CD4-positive, alpha-beta memory T cell (primary cell): ENCODE measurements around the gene MEGF6. TPM values are rescaled to one million over a fixed set of nuclear protein-coding genes. Genes with fewer than 3 reads are reported as not detected.

Experiments used
- CTCF ChIA-PET: fragments of 350-600 bp; sonication (Branson Sonifier 250); formaldehyde crosslinking; loops from one replicate; lab custom pipeline; 2021; ENCODE audit warnings: inconsistent platforms; ENCODE audit not compliant: partially characterized antibody; lab: Charles Lee
- POLR2A ChIA-PET: fragments of 350-600 bp; sonication (Branson Sonifier 250); formaldehyde crosslinking; loops from one replicate; lab custom pipeline; 2021; ENCODE audit not compliant: partially characterized antibody; lab: Charles Lee
- DNase-seq, 5 donors: peaks; one replicate each; pipeline versions ENCODE4 v3.0.0 to v3.0.0-alpha.2; 2020 to 2022; ENCODE audit warnings: mixed read lengths in 1 of 5
- H3K27ac ChIP-seq: one replicate; pipeline ENCODE4 v1.7.0; 2013; ENCODE audit warnings: low read depth, low read length
- H3K27me3 ChIP-seq: 2 replicates; pipeline ENCODE4 v1.7.0; 2013; ENCODE audit warnings: mild to moderate bottlenecking, low read length, moderate library complexity; ENCODE audit not compliant: insufficient read depth
- H3K36me3 ChIP-seq: 2 replicates; pipeline ENCODE4 v1.7.0; 2013; ENCODE audit warnings: mild to moderate bottlenecking, low read length, moderate library complexity; ENCODE audit not compliant: insufficient read depth
- H3K4me1 ChIP-seq: 2 replicates; pipeline ENCODE4 v1.7.0; 2013; ENCODE audit warnings: mild to moderate bottlenecking, low read length, moderate library complexity; ENCODE audit not compliant: insufficient read depth
- H3K4me3 ChIP-seq, 2 donors: one replicate each; pipeline ENCODE4 v1.7.0; 2013; ENCODE audit warnings: low read length in 2 of 2, mild to moderate bottlenecking in 1 of 2
- H3K9me3 ChIP-seq, 2 donors: one replicate each; pipeline ENCODE4 v1.7.0; 2013; ENCODE audit warnings: low read length in 2 of 2, control low read depth in 1 of 2; ENCODE audit not compliant: control insufficient read depth in 1 of 2
- H3K27ac Mint-ChIP-seq, 7 donors: one replicate each; pipeline ENCODE4 v1.8.0; 2020 to 2021; ENCODE audit warnings: mixed read lengths in 7 of 7, mild to moderate bottlenecking in 6 of 7, inconsistent platforms in 3 of 7, moderate library complexity in 3 of 7
- H3K27me3 Mint-ChIP-seq, 2 donors: one replicate each; pipeline ENCODE4 v1.8.0; 2020 to 2021; ENCODE audit warnings: mixed read lengths in 2 of 2
- H3K36me3 Mint-ChIP-seq, 2 donors: one replicate each; pipeline ENCODE4 v1.8.0; 2020 to 2021; ENCODE audit warnings: mixed read lengths in 2 of 2, inconsistent platforms in 1 of 2, mild to moderate bottlenecking in 1 of 2
- H3K4me1 Mint-ChIP-seq, 4 donors: one replicate each; pipeline ENCODE4 v1.8.0; 2020 to 2021; ENCODE audit warnings: mixed read lengths in 4 of 4, mild to moderate bottlenecking in 1 of 4
- H3K4me3 Mint-ChIP-seq, 8 donors: one replicate each; pipeline ENCODE4 v1.8.0; 2020 to 2021; ENCODE audit warnings: mixed read lengths in 8 of 8, mild to moderate bottlenecking in 7 of 8, moderate library complexity in 6 of 8, inconsistent platforms in 3 of 8
- H3K9me3 Mint-ChIP-seq, 8 donors: one replicate each; pipeline ENCODE4 v1.8.0; 2020 to 2021; ENCODE audit warnings: mixed read lengths in 8 of 8, mild to moderate bottlenecking in 5 of 8, inconsistent platforms in 3 of 8, moderate library complexity in 1 of 8
- intact Hi-C: fragments of 100-400 bp; cut with micrococcal nuclease; formaldehyde crosslinking; loops from one replicate; pipeline ENCODE4 v1.15.1; 2023
- polyA plus RNA-seq, 2 donors: library from polyadenylated mRNA; unstranded; fragments of 300-500 nt; fragmentation: Illumina TruSeq; gene quantifications; one replicate each; pipeline ENCODE4 v1.2.3, GENCODE V29; 2021
- total RNA-seq, 2 experiments: library from RNA; stranded (reverse); gene quantifications; one replicate each; pipeline ENCODE4 v1.2.3, GENCODE V29; 2021

Gene MEGF6
- total and polyA plus RNA-seq, 4 experiments from 2014 or later, result 2.4 to 168 (median 87.0) TPM

DNA sequence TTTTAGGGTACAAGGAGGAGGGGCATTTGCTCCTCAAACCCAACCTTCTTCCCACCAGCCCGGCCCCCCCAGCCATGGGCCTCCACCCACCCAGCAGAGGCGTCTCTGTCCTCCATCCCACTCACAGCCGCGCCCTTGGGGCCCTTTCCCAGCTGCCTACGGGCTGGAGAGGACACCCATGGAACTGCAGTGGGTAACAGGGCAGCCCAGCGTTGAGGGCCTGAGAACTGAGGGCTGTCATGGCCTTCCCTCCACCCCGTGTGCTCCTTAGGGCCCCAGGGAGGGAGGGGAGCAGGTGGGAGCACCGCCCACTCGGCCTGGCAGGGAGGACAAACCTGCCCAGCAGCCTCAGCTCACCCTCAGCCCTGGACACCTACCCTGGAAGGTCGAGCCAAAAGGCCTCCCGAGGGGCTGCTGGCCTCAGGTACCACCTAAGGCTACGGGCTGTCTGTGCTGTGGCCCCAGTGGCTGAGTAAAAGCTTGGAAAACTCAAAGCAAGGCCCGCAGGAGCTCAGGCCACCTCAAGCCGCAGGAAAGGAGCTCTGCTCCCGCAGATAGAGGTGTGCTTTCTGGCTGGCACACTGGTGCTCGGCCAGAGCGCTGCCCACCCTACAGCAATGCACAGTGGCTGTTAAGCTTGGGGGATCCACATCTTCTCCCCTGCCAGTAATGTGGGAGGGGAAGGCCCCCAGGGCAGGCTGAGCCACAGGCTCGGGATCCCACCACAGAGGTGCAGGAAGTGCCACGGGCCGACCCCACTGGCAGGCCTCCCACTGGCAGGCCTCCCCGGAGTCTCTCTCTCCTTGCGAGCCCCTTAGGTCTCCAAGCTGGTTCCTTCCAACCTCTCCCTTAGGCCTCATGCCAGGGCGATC is 159.1 kb downstream of the MEGF6 start:
- Mint-ChIP-seq H3K9me3 (peaks cover 0 to 10% (median 3%) of the 10 kb centered on the region in 8 donors), H3K4me3 (no peak overlapping the region), H3K4me1 (peaks cover 0 to 7% (median 2%) of the 10 kb centered on the region in 4 donors), H3K27me3 (peaks cover 8 to 9% of the 10 kb centered on the region in 2 donors), H3K36me3 (no peaks in the 10 kb centered on the region), H3K27ac (no peak overlapping the region)
- Histone ChIP-seq H3K27me3 (peaks cover 11% of the 10 kb centered on the region), H3K4me3 (no peak overlapping the region), H3K9me3 (no peaks in the 10 kb centered on the region), H3K27ac (no peak overlapping the region), H3K4me1 (peaks cover 13% of the 10 kb centered on the region), H3K36me3 (no peaks in the 10 kb centered on the region)
- no peak for DNase-seq
- ChIA-PET POLR2A (interaction anchor here (0.7 to 1.7 kb wide), 3 partner anchors 78 to 170 kb away, joined by 5 read pairs; no protein-coding TSS in a partner anchor), CTCF (interaction anchor here (0.8 to 2.6 kb wide), 13 partner anchors 8 to 394 kb away, joined by 3 to 60 read pairs (median 5); no protein-coding TSS in a partner anchor)
- intact Hi-C loops, result no loop called here

DNA sequence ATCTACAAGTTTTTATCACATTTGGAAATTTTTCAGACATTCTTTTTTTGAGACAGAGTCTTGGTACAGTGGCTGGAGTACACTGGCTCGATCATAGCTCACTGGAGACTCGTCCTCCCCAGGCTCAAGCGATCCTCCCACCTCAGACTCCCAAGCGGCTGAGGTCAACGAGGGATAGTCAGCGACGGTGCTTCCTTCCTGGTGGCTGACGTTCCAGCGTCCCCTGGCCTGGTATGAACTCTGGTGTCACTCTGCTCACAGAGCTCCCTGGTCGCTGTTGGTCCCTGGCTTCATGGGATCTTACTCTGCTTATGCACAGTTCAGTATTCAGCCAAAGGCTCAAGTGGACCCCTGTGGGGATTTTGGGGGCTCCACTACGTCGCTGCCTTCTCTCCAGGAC is 160.3 kb downstream of the MEGF6 start:
- no peaks in the 10 kb centered on the region for H3K36me3 Mint-ChIP-seq
- H3K9me3 Mint-ChIP-seq, result peaks cover 0 to 14% (median 5%) of the 10 kb centered on the region in 8 donors
- POLR2A ChIA-PET, result no interaction called here
- no peaks in the 10 kb centered on the region for H3K9me3 ChIP-seq
- no peak overlapping the region for H3K27ac Mint-ChIP-seq
- H3K4me1 ChIP-seq, result peaks cover 13% of the 10 kb centered on the region
- H3K27me3 ChIP-seq, result peaks cover 11% of the 10 kb centered on the region
- CTCF ChIA-PET, result no interaction called here
- peaks cover 0 to 7% (median 2%) of the 10 kb centered on the region in 4 donors for H3K4me1 Mint-ChIP-seq
- H3K4me3 ChIP-seq, result no peak overlapping the region
- H3K36me3 ChIP-seq, result no peaks in the 10 kb centered on the region
- no peak overlapping the region for H3K4me3 Mint-ChIP-seq
- H3K27me3 Mint-ChIP-seq, result peaks cover 8 to 9% of the 10 kb centered on the region in 2 donors
- intact Hi-C loops, result no loop called here
- no peak for DNase-seq
- H3K27ac ChIP-seq, result no peak overlapping the region

DNA sequence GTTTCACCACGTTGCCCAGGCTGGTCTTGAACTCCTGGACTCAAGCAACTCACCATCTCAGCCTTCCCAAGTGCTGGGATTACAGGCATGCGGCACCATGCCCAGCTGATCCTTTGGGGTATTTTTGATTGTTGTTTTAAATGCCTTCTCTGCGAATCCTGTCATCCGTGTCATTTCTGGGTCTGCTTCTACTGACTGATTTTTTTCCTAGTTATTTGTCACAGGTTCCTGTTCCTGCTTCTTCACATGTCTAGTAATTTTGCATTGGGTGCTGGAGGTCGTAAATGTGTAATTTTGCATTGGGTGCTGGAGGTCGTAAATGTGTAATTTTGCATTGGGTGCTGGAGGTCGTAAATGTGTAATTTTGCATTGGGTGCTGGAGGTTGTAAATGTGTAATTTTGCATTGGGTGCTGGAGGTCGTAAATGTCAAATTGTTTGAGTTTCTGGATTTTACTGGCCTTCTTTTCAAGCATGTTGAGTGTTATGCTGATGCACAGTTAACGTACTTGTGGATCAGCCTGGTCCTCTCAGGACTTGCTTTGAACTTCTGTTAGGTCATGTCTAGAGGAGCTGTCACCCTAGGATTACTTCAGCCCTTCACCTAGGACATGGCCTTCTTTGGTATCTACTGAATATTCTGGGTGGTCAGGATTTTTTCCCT is 161.0 kb downstream of the MEGF6 start:
- Mint-ChIP-seq H3K27ac (no peak overlapping the region), H3K27me3 (peaks cover 8 to 9% of the 10 kb centered on the region in 2 donors), H3K4me3 (no peak overlapping the region), H3K9me3 (peaks cover 0 to 16% (median 8%) of the 10 kb centered on the region in 8 donors), H3K4me1 (peaks cover 0 to 7% (median 2%) of the 10 kb centered on the region in 4 donors), H3K36me3 (no peaks in the 10 kb centered on the region)
- H3K27ac ChIP-seq, result no peak overlapping the region
- H3K9me3 ChIP-seq, result no peaks in the 10 kb centered on the region
- no peaks in the 10 kb centered on the region for H3K36me3 ChIP-seq
- ChIA-PET POLR2A (no interaction called here), CTCF (no interaction called here)
- intact Hi-C loops, result no loop called here
- peaks cover 11% of the 10 kb centered on the region for H3K27me3 ChIP-seq
- H3K4me1 ChIP-seq, result peaks cover 13% of the 10 kb centered on the region
- no peak for DNase-seq
- H3K4me3 ChIP-seq, result no peak overlapping the region

DNA sequence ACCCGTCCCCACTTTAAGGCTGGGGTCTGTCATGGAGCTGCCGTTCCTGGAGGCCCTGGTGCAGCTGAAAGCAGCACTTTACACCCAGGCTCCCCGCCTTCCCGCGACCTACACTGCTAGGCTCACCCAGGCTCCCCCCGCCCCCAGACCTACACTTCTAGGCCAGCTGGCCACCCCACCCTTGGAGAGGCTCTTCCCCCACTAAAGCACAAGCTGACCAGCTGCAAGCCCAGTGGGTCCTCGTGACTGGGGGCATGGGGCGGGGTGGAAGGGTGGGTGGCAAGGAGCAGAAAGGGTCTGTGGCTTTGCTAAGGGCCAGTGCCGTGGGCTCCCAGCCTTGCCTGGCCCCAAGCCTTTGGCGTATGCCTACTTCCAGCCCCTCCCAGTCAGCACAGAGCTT is 166.6 kb downstream of the MEGF6 start:
- H3K9me3 Mint-ChIP-seq, result peaks cover 0 to 19% (median 9%) of the 10 kb centered on the region in 8 donors
- POLR2A ChIA-PET, result no interaction called here
- no peaks in the 10 kb centered on the region for H3K4me1 ChIP-seq

DNA sequence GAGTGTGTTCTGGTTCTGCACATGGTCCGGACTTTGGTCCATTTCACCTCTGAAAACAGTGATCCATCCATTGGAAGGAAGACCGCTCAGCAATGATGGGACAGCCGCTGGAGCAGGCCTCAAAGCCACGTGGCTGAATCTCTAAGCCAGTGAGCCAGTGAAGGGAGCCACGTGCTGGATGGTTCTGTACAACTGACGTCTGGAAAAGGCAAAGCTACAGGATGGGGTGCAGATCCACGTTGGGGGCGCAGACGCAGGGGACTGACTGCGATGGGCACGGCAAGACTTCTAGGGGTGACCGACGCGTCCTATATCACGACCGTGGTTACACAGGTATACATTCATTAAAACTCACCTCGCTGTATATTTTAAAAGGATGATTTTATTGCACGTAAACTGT is 167.0 kb downstream of the MEGF6 start:
- Mint-ChIP-seq H3K4me3 (no peak overlapping the region), H3K27me3 (peaks cover 5 to 14% of the 10 kb centered on the region in 2 donors), H3K36me3 (no peaks in the 10 kb centered on the region), H3K4me1 (no peaks in the 10 kb centered on the region), H3K27ac (no peak overlapping the region), H3K9me3 (peaks cover 0 to 19% (median 9%) of the 10 kb centered on the region in 8 donors)
- Histone ChIP-seq H3K27me3 (no peaks in the 10 kb centered on the region), H3K9me3 (no peaks in the 10 kb centered on the region), H3K27ac (no peak overlapping the region), H3K4me1 (no peaks in the 10 kb centered on the region), H3K36me3 (no peaks in the 10 kb centered on the region), H3K4me3 (no peak overlapping the region)
- intact Hi-C loops, result no loop called here
- ChIA-PET POLR2A (no interaction called here), CTCF (interaction anchor here (1.4 kb wide), 1 partner anchor 9 kb away, joined by 3 read pairs; no protein-coding TSS in a partner anchor)
- no peak for DNase-seq

More for the DNA sequence above, 166.6 kb downstream of the MEGF6 start:
- intact Hi-C loops, result no loop called here
- Histone ChIP-seq H3K36me3 (no peaks in the 10 kb centered on the region), H3K27ac (no peak overlapping the region), H3K27me3 (no peaks in the 10 kb centered on the region), H3K9me3 (no peaks in the 10 kb centered on the region), H3K4me3 (no peak overlapping the region)
- Mint-ChIP-seq H3K4me1 (no peaks in the 10 kb centered on the region), H3K27me3 (peaks cover 8 to 14% of the 10 kb centered on the region in 2 donors), H3K27ac (no peak overlapping the region), H3K36me3 (no peaks in the 10 kb centered on the region), H3K4me3 (peak overlapping the region in 1 of 8 donors; percentile 12)
- DNase-seq, result no peak
- CTCF ChIA-PET, result interaction anchor here (1.4 kb wide), 1 partner anchor 9 kb away, joined by 3 read pairs; no protein-coding TSS in a partner anchor

DNA sequence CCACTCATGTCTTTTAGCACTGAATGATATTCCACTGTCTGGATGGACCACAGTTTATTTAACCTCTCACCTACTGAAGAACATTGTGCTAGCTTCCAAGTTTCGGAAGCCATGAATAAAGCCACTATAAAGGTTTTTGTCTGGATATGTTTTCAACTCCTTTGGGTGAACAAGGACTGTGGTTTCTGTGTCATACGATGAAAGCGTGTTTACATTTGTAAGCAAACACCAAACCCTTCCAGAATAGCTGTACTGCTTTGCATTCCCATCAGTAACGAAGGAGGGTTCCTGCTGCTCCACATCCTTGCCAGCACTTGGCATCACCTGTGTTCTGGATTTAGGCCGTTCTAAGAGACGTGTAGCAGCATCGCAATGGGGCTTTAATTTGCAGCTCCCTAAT is 167.5 kb downstream of the MEGF6 start:
- Histone ChIP-seq H3K27me3 (no peaks in the 10 kb centered on the region), H3K27ac (no peak overlapping the region), H3K4me3 (no peak overlapping the region), H3K9me3 (no peaks in the 10 kb centered on the region), H3K4me1 (no peaks in the 10 kb centered on the region), H3K36me3 (no peaks in the 10 kb centered on the region)
- no peaks in the 10 kb centered on the region for H3K4me1 Mint-ChIP-seq
- no peaks in the 10 kb centered on the region for H3K36me3 Mint-ChIP-seq
- H3K27ac Mint-ChIP-seq, result no peak overlapping the region
- CTCF ChIA-PET, result interaction anchor here (1.4 kb wide), 1 partner anchor 10 kb away, joined by 3 read pairs; no protein-coding TSS in a partner anchor
- POLR2A ChIA-PET, result no interaction called here
- DNase-seq, result no peak
- H3K27me3 Mint-ChIP-seq, result peaks cover 5 to 11% of the 10 kb centered on the region in 2 donors
- no peak overlapping the region for H3K4me3 Mint-ChIP-seq
- intact Hi-C loops, result no loop called here
- H3K9me3 Mint-ChIP-seq, result peaks cover 0 to 19% (median 9%) of the 10 kb centered on the region in 8 donors

- H3K36me3 ChIP-seq, result no peaks in the 10 kb centered on the region
- H3K9me3 Mint-ChIP-seq, result peaks cover 0 to 17% (median 7%) of the 10 kb centered on the region in 8 donors
- no peaks in the 10 kb centered on the region for H3K4me1 ChIP-seq
- no peak overlapping the region for H3K4me3 ChIP-seq
- H3K36me3 Mint-ChIP-seq, result no peaks in the 10 kb centered on the region
- H3K4me1 Mint-ChIP-seq, result no peaks in the 10 kb centered on the region
- ChIA-PET POLR2A (no interaction called here), CTCF (no interaction called here)
- H3K27ac ChIP-seq, result no peak overlapping the region
- H3K9me3 ChIP-seq, result no peaks in the 10 kb centered on the region
- no peak overlapping the region for H3K4me3 Mint-ChIP-seq
- H3K27ac Mint-ChIP-seq, result no peak overlapping the region
- H3K27me3 ChIP-seq, result no peaks in the 10 kb centered on the region
- DNase-seq, result no peak
- intact Hi-C loops, result no loop called here
- H3K27me3 Mint-ChIP-seq, result peaks cover 3 to 11% of the 10 kb centered on the region in 2 donors
Observed at GRCh38 chr1:3442901-3443300, 168.4 kb downstream of the MEGF6 start.
